GM12865 (cell line): Measurements from ENCODE around the gene TMEM178A.

Experiments used
- DNase-seq: peaks from one replicate; pipeline ENCODE4 v3.0.0; 2010; ENCODE audit warnings: low read depth
- H3K4me3 ChIP-seq: 2 replicates; pipeline ENCODE4 v1.5.1; 2011; ENCODE audit warnings: mild to moderate bottlenecking, low read depth, low read length, control low read depth
- TF ChIP-seq, protein P1 (sequence below): IDR thresholded peaks from 2 replicates; pipeline ENCODE4 v1.5.1; 2011; ENCODE audit warnings: low read length, control low read depth, low read depth, inconsistent platforms; ENCODE audit not compliant: insufficient read depth; ENCODE audit errors: missing control alignments

TMEM178A gene

DNA sequence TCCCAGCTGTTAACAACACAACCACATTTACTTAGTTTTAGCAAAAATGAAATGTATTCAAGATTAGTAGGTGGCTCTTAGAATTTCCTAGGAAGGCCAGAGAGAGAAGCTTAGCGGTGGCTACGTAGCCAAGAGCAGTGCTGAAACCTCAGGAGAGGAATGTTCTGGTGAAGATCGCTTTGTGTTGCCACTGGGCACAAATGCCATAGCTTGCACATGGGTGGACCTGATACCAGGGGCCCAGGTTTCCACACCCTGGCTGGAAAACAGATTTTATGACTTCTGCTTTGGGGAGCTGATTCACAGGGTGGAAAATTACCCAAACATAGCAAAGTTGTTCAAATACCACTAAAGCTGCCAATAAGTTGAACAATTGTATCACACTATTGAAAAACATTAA is 69.9 kb downstream of the TMEM178A start:
- no peak for DNase-seq
- TF ChIP-seq, protein P1, sequence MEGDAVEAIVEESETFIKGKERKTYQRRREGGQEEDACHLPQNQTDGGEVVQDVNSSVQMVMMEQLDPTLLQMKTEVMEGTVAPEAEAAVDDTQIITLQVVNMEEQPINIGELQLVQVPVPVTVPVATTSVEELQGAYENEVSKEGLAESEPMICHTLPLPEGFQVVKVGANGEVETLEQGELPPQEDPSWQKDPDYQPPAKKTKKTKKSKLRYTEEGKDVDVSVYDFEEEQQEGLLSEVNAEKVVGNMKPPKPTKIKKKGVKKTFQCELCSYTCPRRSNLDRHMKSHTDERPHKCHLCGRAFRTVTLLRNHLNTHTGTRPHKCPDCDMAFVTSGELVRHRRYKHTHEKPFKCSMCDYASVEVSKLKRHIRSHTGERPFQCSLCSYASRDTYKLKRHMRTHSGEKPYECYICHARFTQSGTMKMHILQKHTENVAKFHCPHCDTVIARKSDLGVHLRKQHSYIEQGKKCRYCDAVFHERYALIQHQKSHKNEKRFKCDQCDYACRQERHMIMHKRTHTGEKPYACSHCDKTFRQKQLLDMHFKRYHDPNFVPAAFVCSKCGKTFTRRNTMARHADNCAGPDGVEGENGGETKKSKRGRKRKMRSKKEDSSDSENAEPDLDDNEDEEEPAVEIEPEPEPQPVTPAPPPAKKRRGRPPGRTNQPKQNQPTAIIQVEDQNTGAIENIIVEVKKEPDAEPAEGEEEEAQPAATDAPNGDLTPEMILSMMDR = no peak
- no peak overlapping the region for H3K4me3 ChIP-seq

DNA sequence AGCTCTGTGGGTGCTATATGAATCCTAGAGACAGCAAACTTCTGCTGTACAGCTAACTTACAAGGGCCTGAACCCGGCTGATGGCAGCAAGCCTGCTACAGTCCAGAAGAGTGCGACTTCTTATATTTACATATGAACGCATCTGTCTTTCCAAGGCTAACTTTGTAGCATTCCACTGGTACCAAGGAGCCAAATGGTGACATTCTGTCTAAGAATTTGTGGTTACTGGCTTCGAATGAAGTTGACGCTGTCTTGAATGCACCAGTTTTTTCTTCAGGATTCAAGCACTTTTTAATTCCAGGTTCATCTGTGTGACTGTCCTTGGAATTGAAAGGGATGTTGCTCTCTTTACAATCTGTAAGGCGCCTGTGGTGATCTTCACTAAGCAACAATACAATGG is 70.9 kb downstream of the TMEM178A start:
- DNase-seq = no peak
- TF ChIP-seq, protein P1 = no peak
- H3K4me3 ChIP-seq = no peak overlapping the region

DNA sequence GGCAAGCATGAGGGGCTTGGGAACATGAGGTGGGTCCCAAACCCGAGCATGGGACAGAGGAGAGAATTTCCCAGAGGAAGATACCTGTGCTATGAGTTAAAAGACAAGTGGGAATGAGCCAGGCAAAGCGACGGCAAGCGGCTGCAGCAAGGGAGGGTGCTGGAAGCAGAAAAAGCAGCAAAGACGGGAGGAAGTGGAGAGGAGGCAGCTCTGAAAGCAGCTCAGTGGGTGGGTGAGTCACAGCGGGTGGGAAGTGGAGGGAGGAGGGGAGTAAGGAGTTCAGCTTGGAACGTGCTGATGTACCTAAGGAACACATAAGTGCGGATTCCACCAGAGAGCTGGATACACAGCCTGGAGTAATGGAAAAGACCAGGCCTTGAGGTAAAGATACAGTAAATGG is 71.9 kb downstream of the TMEM178A start:
- DNase-seq = no peak

DNA sequence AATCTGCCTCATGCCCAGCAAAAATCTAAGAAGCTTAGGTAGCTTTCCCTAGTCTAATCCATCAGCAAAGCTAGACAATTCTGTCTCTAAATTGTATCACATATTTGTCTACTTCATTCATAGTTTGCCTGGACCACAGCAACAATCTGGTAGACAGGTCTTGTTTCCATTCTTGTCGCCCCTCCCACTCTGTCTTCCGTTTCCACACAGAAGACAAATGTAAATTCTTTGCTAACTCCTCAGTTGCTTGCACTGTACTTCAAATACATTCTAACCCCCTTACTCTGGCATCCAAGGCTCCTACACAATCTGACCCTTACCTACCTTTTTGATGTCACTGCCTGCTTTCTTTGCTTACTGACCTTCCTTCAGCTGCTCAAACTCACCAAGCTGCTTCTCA is 73.2 kb downstream of the TMEM178A start:
- TF ChIP-seq, protein P1 = no peak
- H3K4me3 ChIP-seq = no peak overlapping the region
- DNase-seq = no peak

More for the DNA sequence above, 71.9 kb downstream of the TMEM178A start:
- H3K4me3 ChIP-seq = no peak overlapping the region
- TF ChIP-seq, protein P1 = no peak

DNA sequence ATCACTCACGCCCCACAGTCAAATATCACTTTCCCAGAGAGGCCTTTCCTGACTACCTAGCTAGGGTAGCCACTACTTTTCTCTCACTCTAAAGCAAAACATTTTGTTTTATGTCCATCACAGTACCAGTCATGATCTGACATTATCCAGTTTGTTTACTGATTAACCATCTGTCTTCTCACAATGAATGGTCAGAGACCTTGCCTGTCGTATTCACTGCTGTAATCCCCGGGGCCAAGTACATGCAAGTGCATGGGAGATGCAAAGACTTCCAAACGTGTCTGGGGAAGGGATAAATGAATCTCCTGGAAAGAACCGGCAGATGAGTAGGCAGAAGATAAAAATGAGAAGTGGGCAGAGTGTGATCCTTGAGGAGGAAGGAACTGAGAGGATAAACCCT is 73.7 kb downstream of the TMEM178A start:
- DNase-seq = no peak
- TF ChIP-seq, protein P1 = no peak
- H3K4me3 ChIP-seq = no peak overlapping the region

DNA sequence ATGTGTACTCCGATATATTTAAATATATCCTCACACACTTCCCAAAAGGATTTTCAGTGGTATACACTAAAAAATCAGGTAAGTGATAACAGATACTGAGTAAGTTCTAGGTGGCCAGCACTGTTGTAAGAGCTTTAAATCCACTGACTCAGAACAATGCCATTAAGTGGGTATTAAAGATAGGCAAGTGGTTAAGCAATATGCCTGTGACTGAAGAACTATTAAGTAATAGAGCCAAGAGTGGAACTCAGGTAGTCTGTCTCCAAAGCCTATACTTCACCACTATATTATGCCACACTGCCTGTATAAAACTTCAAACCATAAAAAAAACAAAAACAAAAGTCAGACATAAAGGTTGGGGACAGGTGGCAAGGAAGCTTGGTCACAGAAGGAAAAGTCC is 76.2 kb downstream of the TMEM178A start:
- H3K4me3 ChIP-seq = no peak overlapping the region
- TF ChIP-seq, protein P1 = no peak
- no peak for DNase-seq

DNA sequence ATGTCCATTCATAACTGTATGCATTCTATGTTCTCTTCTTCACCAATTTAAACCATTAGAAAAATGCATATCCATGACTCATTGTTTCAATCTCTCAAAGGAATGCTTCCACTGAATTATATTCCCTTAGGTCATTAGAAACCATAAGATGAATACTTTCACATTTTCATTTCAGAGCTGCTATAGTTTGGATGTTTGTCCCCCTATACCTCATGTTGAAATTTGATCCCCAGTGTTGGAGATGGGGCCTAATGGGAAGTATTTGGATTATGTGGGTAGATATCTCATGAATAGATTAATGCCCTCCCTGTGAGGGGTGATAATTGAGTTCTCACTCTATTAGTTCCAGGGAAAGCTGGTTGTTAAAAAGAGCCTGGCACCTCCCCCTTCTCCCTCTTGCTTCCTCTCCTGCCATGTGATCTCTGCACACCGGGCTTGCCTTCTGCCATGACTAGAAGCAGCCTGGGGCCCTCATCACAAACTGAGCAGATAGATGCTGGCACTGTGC is 77.6 kb downstream of the TMEM178A start:
- no peak for DNase-seq
- no peak overlapping the region for H3K4me3 ChIP-seq
- TF ChIP-seq, protein P1 = no peak
